HG03354 (cell line): ENCODE data around the gene REELD1.

Experiments
- ATAC-seq: cut with Tn5 transposase; IDR thresholded peaks from one replicate; pipeline ENCODE4 v1.9.1; 2021; ENCODE audit warnings: mild to moderate bottlenecking; ENCODE audit not compliant: unreplicated experiment, poor library complexity, severe bottlenecking

REELD1 gene

GRCh38 chr4:146214238-146214637 lies at the start of gene REELD1:
TSS of gene REELD1 (plus strand) at chr4:146214538. CDS start at chr4:146216953, 2,415 bp downstream.
- ATAC-seq = no peak

- ATAC-seq = no peak
Measured at GRCh38 chr4:146165221-146165620, 49.1 kb upstream of the REELD1 start.

- no peak for ATAC-seq
Measured at GRCh38 chr4:146165840-146166239, 48.5 kb upstream of the REELD1 start.

- no peak for ATAC-seq
Measured at GRCh38 chr4:146170149-146170548, 44.2 kb upstream of the REELD1 start.

GRCh38 chr4:146175541-146176453 lies 38.5 kb upstream of the REELD1 start, which contains the start of gene LSM6:
TSS of gene LSM6 (plus strand) at chr4:146175718. CDS start at chr4:146182922, 7,204 bp downstream.
- peak; percentile 92 for ATAC-seq

- ATAC-seq = no peak
Measured at GRCh38 chr4:146176891-146177290, 37.4 kb upstream of the REELD1 start.

- ATAC-seq = no peak
Measured at GRCh38 chr4:146178126-146178525, 36.2 kb upstream of the REELD1 start.

- no peak for ATAC-seq
Measured at GRCh38 chr4:146179784-146180370, 34.5 kb upstream of the REELD1 start.

- ATAC-seq = no peak
Measured at GRCh38 chr4:146182443-146182842, 31.9 kb upstream of the REELD1 start.

GRCh38 chr4:146183209-146183608 lies 31.1 kb upstream of the REELD1 start:
- no peak for ATAC-seq

- ATAC-seq = no peak
Measured at GRCh38 chr4:146186041-146186440, 28.3 kb upstream of the REELD1 start.

GRCh38 chr4:146186596-146186995 lies 27.7 kb upstream of the REELD1 start:
- no peak for ATAC-seq

GRCh38 chr4:146190456-146190855 lies 23.9 kb upstream of the REELD1 start:
- no peak for ATAC-seq

- ATAC-seq = no peak
Measured at GRCh38 chr4:146191766-146192458, 22.4 kb upstream of the REELD1 start.

GRCh38 chr4:146193628-146194027 lies 20.7 kb upstream of the REELD1 start:
- ATAC-seq = no peak

GRCh38 chr4:146194212-146194611 lies 20.1 kb upstream of the REELD1 start:
- ATAC-seq = no peak

GRCh38 chr4:146202665-146203064 lies 11.7 kb upstream of the REELD1 start:
- no peak for ATAC-seq

GRCh38 chr4:146207410-146207809 lies 6.9 kb upstream of the REELD1 start:
- ATAC-seq = no peak

- ATAC-seq = no peak
Measured at GRCh38 chr4:146210890-146211289, 3.4 kb upstream of the REELD1 start.

- ATAC-seq = no peak
Measured at GRCh38 chr4:146211440-146211839, 2.9 kb upstream of the REELD1 start.
